ENCODE data around the gene SRGAP1.

DNA sequence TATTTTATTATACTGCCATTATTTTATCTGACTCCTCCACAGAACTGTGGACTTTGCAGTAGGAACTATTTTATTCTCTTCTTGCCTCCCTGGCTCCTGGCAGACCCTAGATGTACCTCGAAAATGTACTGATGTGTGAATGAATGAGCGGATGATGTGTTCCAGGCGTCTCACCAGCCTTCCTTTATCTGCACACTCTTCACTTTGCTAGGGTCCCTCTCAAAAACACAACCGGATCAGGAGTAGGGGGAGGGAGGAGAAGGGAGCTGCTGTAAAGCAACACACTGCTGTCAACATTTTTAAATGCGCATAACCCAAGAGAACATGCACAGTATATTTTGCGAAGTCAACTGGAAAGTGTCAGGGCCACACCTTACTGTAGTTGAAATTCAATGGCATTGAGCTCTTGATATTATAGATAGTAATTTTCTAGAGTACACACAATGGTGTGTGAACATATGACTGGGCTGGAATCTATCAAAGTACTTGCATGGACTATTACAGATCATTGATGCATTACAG, 36.3 kb downstream of the SRGAP1 start:
- TF ChIP-seq POLR2A (IDR thresholded peaks at IDR 0.05) (no peak), EP300 (IDR thresholded peaks at IDR 0.05) (no peak)
- TF ChIP-seq, protein P1, sequence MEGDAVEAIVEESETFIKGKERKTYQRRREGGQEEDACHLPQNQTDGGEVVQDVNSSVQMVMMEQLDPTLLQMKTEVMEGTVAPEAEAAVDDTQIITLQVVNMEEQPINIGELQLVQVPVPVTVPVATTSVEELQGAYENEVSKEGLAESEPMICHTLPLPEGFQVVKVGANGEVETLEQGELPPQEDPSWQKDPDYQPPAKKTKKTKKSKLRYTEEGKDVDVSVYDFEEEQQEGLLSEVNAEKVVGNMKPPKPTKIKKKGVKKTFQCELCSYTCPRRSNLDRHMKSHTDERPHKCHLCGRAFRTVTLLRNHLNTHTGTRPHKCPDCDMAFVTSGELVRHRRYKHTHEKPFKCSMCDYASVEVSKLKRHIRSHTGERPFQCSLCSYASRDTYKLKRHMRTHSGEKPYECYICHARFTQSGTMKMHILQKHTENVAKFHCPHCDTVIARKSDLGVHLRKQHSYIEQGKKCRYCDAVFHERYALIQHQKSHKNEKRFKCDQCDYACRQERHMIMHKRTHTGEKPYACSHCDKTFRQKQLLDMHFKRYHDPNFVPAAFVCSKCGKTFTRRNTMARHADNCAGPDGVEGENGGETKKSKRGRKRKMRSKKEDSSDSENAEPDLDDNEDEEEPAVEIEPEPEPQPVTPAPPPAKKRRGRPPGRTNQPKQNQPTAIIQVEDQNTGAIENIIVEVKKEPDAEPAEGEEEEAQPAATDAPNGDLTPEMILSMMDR (IDR thresholded peaks at IDR 0.05) = no peak
